NCI-H748 (cell line): ENCODE measurements around the gene MCL1.
"Not testable (repeated sequence)": the region's sequence is repeated elsewhere in the genome, so short reads cannot be mapped to it uniquely, and the experiment has no call there.

Experiments used
- DNase-seq: peaks from one replicate; lab custom pipeline; 2025; ENCODE audit not compliant: unreplicated experiment; lab: John Stamatoyannopoulos, UW

MCL1 gene

DNA sequence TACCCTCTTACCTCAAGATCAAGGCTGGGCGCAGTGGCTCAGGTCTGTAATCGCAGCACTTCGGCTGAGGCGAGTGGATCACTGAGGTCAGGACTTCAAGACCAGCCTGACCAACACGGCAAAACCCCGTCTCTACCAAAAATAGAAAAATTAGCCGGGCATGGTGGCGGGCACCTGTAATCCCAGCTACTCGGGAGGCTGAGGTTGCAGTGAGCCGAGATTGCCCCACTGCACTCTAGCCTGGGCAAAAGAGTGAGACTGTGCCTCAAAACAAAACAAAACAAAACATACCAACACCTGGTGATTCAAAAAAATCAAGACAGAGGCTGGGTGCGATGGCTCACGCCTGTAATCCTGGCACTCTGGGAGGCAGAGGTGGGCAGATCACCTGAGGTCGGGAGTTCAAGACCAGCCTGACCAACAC is 5.8 kb downstream of the MCL1 start:
- DNase-seq = not testable (repeated sequence)

DNA sequence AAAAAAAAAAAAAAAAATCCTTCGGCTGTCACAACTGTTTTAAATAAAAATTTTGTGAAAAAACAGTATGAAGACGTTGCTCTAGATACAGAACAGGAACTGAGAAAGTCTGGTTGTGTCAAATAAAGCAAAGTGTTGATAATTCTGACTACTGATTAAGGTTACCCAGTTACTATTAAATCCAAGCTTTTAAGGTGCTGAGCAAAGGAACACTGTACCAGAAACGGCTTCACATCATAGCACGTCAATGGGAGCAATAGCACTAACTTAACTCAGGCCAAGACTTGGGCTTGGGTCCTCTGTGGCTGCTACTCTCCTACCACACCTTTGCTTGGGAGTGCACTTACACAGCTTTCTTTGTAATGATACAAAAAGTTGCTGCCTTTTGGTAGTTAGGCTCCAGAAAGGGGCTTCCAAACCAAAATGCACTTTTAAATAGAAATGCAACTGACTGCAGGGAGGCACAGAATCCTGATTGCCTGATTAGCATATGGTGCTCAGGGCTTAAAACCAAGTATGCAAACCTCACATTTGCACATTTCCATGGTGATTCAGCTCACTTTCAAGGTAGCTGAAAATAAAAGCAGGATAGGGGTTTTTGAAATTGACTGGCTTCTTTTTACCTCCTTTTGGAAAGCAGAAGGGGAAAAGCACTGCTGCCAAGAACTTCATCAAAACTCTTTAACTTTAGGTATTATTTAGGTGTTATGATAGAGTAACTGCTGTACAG is 6.3 kb downstream of the MCL1 start:
- no peak for DNase-seq

DNA sequence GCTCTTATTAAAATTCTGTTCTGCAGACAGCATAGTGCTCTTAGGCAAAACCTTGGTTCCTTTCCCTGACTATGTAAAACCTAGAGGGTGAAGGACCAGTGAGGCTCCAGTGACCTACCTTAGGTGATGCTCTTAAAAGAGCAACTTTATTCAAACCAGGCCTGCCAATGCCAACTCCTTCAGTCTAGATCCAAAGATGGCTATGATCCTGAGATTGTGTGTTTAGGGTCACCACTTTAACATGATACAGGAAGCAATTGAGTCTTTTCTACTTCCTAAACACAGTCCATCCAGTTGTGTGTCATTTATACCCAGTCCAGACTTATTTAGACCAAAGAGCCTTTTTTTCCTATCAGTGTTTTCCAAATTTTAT is 10.8 kb downstream of the MCL1 start:
- no peak for DNase-seq

DNA sequence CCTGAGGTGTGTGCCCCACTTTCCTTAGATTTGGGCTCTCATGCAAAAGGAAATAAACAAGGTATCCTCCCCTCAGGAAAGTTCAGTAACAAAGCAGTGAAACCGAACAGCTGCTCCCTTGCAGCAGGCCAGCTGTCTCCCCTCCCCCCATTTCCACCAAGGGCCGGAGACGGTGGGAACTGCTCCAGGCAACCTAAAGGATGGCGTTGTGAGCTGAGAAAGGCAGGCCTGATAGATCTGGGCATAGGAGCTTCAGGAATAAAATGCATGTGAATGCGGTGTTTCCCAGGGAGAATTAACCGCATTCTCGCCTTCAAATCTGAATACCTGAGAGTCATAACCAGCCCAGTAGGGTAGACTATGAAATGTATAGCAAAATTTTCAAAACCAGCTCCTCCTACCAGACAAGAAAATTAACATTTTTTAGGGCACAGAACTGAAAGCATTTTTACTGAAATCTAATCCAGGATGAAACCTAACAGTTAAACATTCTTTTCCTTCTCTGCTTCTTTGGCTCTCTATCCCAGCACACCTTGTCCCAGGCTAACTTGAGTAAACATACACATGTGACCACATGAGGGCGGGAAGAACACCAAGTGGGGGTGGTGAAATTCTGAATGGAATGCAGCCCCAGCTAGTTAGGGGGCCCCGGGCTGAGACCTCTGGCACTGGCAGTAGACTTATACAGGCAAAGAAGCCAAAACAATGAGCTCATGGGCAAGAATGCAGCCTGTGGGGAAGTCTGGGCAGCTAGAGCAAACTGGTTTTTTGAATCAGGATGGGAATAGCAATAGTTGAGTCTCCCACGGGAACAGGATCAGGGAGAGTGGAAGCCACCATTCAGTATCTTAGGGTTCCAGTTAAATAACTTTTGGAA is 11.5 kb downstream of the MCL1 start:
- no peak for DNase-seq

DNA sequence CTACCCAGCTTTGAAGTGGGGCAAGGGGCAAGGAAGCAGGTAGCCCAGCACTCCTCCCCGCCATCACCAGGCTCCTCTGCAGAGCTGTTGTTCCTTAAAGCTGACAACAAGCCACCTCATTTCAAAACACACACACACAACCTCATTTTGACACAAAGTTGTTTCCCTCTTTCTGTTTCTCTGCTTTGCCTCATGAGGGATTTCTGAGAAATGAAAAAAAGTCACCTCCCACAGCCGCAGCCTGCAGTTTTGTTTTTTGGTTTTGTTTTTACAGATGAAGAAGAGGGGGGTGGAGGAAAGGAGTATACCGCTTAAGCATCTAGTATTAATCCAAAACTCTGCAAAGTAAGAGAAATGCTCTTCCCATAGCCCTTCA is 12.1 kb downstream of the MCL1 start:
- no peak for DNase-seq

DNA sequence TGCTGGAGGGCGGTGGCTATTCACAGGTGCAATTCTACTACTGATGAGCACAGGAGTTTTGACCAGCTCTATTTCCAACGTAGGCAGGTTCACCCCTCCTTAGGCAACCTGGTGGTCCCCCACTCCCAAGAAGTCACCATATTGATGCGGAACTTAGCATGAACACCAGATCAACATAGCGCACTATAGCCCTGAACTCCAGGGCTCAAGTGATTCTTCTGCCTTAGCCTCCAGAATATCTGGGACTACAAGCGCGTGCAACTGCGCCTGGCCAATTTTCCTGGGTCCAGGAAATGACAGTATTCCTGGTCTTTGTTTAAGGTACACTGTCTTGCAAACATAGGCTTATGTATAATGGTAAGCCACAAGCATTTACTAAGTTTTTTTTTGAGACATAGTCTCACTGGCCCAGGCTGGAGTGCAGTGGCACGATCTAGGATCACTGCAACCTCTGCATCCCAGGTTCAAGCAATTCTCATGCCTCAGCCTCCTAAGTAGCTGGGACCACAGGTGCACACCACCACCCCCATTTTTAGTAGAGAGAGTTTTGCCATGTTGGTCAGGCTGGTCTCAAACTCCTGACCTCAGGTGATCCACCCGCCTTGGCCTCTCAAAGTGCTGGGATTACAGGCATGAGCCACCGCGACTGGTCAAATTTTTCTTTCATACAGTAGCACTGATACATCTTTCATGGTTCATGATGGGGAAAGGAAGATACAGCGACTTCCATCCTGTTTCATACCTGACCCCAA is 12.6 kb downstream of the MCL1 start:
- no peak for DNase-seq

DNA sequence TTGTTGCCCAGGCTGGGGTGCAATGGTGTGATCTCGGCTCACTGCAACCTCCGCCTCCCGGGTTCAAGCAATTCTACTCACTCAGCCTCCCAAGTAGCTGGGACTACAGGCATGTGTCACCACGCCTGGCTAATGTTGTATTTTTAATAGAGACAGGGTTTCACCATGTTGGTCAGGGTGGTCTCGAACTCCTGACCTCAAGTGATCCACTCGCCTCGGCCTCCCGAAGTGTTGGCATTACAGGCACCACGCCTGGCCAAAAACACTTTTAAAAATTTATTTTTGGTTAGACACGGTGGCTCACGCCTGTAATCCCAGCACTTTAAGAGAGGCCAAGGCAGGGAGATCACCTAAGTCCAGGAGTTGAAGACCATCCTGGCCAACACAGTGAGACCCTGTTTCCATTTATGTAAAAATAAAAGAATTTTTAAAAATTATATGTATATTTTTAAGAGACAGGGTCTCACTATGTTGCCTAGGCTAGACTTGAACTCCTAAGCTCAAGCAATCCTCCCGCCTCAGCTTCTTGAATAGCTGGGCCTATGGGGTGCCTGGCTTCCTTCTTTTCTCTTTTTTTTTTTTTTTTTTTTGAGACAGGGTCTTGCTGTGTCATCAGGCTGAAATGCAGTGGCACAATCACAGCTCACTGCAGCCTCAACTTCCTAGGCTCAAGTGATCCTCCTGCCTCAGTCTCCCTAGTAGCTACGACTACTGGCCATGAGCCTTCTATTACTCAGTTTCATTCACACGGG is 14.0 kb downstream of the MCL1 start:
- DNase-seq = not testable (repeated sequence)

DNA sequence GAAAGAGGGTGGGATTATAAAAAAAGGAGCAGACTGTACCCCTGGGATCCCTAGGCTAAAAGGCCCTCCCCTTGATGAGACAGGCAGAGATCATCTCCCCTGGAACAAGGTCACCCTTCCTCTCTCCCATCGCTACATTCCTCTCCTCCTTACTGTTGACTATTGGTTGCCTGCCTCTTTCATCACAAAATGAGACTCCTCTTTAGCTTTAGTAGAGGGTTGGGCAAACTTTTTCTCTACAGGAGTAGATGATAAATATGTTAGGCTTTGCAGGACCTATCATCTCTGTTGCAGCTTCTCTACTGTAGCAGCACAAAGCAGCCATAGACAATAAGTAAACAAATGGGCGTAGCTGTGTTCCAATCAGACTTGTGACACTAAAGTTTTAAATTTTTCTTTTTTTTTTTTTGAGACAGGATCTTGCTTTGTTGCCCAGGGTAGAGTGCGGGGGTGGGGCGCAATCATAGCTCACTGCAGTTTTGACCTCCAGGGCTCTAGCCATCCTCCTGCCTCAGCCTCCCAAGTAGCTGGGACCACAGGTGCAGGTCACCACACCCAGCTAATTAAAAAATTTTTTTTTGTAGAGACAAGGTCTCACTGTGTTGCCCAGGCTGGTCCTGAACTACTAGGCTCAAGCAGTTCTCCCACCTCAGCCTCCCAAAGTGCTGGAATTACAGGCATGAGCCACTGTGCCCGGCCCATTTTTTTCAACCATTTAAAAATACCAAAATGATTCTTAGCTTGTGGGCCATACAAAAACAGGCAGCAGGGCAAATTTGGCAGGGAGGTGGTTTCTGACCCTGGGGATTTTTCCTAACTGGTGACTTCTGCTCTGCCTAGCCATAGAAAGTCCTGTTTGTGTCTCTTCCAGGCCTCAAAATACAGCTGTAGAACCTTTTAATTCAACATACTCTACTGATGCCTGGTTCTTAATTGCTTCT is 15.1 kb downstream of the MCL1 start:
- no peak for DNase-seq

DNA sequence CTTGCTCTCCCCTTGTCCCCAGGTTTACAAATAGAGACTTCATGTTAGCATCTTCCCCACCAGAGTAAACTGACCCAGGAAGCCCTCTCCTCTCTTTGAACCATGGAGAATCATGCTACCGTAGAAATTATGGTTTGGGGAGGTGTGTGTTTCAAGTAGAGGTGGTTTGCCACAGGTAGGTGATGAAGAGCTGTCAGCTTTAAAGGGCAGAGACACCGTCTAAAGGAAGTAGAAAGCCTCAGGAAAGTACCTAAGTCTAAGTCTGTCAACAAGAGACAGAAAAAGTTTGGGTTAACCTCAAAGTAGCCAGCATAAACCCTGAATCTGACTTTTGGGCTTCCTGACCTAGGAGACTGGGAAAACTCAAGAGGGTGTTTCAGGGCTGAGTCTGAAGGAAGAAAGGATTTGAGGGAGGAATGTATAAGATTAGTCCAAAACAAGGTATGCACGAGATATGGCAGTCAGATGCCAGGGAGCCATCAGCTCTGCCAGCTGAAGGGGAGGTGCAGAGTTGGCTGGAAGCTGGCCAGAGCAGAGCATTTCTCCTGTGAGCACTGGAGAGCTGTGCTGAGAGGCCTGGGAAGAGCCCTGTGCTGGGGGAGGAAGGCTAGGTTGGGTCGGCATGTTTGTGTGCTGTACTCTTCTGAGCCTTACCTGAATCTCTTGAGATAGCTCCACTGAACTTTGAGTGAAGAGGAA is 15.9 kb downstream of the MCL1 start:
- no peak for DNase-seq

DNA sequence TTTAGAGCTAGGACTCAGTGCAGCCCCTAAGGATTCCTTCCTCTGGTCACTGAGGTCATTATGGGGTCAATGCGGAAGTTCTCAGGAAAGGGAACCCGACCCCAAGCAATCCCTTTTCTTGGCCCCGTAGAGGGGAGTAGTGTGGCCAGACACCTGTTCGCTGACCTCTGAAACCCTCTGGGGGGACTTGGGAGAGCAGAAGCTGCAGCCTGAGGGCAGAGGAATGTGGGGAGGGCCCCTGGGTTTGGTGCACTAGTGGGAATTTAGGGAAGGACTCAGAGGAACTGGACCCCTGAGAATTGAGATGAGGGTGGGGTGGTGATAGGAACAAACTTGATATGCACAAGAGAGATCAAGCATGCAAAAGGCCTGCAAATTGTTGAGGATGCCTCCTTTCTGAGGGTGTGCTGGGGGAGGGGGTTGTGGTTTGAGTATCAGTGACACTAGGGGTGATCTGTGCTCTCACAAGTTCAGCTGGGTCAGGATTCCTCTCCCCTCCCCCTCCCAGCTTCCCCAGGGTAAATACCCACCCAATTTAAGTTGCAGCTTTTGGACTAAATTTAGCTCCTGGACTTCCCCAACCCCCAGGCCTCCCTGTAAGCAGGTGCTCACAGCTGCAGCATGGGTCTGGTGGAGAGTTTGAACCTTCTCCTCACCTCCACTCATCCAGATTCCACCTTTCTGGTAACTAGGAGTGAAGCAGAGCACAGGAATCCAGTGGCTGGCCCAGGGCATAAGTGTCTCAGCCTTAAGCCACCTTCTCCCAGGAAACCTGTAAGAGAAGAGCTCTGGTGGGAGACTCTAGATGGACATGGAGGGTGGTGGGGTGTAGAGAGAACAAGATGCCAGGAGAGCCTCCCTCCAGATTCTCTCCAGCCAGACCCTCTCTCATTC is 16.7 kb downstream of the MCL1 start:
- DNase-seq = no peak

DNA sequence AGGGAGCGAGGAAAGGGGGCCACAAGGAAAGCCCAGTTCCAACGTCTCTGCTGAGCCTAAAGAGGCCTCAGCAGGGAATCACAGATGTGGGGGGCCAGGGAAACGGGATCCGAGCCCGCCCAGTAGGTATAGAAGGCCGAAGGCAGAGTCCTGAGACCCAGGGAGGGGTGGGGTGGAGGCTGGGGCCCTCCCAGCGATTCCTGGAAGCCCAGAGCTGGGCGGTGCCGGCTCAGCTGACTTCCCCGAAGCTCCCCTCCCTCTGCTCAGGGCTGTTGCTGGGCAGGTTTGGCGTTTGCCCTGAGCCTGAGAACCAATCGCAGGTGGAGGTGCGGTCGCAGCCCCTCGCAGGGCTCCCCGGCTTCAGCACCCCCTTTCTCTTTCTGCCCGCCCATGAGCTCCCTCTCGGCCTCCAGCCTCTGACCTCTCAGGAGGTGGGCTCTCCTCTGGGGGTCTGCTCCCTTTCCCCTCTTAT is 17.4 kb downstream of the MCL1 start:
- peak; percentile 88 for DNase-seq

DNA sequence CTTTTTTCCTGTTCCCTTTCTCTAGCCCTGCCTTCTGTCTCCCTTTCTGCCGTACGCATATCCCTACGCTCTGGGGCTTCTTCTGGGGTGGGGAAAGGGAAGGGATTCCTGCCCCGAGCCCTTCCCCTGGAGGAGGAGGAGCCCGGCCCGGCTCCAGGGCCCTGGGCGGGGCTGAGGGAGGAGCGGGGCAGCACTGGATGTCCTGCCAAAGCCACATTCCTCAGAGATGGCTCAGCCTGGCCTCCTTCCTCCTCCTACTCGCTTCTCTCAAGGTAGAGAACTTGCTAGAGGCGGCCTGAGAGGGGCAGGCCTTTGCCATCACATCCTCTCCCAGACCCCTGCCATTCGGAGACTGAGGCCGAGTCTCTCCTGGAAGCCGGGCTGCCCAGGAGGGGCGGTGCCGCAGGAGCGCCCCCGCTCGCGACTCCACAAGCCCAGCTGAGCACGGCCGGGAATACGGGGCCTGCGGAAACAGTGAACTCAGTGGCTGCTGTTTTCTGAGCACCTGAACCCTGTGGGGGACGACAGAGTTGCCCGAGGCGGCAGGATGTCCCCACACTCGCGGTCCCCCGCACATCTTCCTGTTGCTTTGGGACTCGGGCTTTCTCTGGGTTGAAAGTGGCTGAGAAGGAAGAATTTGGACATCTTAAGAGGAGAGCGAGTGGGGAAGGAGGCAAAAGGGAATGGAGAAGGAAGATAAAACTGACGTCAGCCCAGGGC is 18.0 kb downstream of the MCL1 start:
- DNase-seq = peak; percentile 85

DNA sequence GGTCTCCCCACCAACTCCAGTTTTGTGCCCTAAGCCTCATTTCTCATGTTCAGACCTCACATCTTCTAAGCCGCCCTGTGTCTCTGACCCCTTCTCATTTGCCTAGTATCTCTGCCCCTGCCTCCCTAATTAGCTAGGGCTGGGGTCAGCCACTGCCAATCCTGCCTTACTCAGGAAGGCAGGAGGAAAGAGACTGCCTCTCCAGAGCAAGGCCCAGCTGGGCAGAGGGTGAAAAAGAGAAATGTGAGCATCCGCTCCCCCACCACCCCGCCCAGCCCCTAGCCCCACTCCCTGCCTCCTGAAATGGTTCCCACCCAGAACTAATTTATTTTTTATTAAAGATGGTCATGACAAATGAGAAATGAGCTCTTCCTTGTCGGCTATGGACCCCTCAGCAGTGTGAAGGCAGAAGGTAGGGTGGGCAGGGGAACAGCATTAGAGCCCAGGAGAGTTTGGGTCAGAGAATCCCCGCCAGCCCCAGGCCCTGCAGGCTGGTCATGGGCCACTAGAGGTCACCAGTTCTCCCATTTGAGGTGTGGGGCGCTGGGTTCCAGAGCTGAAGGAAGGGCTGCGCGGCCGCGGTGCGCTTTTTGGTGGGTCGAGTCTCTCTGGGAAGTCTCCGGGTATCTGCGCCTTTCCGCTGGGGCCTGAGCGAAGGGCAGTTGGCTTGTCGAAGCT is 18.7 kb downstream of the MCL1 start:
- peak; percentile 88 for DNase-seq

DNA sequence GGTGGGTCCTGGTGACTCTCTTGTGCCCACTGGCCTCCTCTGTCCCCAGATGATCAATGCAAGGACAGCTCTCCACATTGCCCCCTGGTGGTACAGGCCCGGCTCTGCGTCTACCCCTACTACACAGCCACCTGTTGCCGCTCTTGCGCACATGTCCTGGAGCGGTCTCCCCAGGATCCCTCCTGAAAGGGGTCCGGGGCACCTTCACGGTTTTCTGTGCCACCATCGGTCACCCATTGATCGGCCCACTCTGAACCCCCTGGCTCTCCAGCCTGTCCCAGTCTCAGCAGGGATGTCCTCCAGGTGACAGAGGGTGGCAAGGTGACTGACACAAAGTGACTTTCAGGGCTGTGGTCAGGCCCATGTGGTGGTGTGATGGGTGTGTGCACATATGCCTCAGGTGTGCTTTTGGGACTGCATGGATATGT is 19.4 kb downstream of the MCL1 start:
- DNase-seq = peak; percentile 67

DNA sequence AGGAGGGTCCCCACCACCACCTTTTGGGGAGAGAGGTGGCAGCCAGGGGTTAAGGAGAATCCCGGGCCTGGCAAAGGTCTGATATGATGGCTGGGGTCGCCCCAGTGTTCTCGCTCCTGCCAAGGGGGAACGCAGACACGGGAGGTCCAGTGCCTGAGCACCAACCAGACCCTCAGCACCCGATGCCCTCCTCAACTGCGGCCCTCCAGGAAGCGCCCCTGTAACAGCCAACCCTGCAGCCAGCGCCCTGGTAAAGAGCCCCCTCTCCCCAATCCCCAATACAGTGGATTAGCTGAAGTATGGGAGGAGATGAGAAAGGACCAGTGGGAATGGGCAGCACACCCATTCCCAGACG is 19.8 kb downstream of the MCL1 start:
- DNase-seq = no peak

DNA sequence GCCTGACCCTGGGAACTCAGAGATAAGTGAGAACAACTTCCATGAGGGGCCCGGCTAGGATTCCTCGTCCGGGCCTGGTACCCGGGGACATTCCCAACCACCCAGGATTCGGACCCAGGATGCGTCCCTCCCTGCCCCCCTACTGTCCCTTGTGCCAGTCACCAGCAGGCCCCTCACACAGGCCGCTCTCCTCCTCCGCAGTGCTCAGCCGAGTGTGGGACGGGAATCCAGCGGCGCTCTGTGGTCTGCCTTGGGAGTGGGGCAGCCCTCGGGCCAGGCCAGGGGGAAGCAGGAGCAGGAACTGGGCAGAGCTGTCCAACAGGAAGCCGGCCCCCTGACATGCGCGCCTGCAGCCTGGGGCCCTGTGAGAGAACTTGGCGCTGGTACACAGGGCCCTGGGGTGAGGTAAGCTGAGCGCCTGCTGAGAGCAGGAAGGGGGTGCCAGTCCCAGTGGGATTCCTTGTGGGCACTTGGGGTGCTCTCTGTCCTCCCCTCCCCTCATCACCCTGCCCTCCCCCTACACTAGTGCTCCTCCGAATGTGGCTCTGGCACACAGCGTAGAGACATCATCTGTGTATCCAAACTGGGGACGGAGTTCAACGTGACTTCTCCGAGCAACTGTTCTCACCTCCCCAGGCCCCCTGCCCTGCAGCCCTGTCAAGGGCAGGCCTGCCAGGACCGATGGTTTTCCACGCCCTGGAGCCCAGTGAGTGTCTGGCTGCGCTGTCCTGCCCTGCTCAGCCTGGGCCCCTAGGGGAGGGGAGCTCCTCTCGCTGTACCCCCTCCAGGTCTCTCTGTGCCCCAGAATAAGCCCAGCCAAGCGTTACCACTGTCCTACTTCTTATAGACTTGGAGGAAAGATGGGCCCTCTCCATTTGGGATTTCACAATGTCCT is 20.4 kb downstream of the MCL1 start:
- DNase-seq = no peak
